Measurements from ENCODE around the gene LIF. TPM values are rescaled to one million over a fixed set of nuclear protein-coding genes. Genes with fewer than 3 reads are reported as not detected.
"Not testable (repeated sequence)": the region's sequence is repeated elsewhere in the genome, so short reads cannot be mapped to it uniquely, and the experiment has no call there.

Gene LIF
- total RNA-seq, 2 experiments from 2014 or later, result 0.17 to 0.30 TPM

- ChIA-PET CTCF (interaction anchor here (0.9 kb wide), 1 partner anchor 11 kb away, joined by 3 read pairs; no protein-coding TSS in a partner anchor), POLR2A (interaction anchor here (1.0 kb wide), 1 partner anchor 23 kb away, joined by 3 read pairs; no protein-coding TSS in a partner anchor)
- no peak for TF ChIP-seq CTCF (IDR thresholded peaks at IDR 0.05)
- ATAC-seq (ENCODE audit: poor library complexity) (no peak), DNase-seq (no peak)
- no peaks in the 10 kb centered on the region for H3K36me3 ChIP-seq (ENCODE audit: insufficient read depth, low read length)
- no peak overlapping the region for H3K4me3 ChIP-seq (ENCODE audit: low read length)
- H3K9me3 ChIP-seq (ENCODE audit: control insufficient read depth in 1 of 2, insufficient read depth in 1 of 2, low read length in 2 of 2), result no peaks in the 10 kb centered on the region
- H3K27ac ChIP-seq (ENCODE audit: low read depth in 1 of 2, low read length in 2 of 2), result no peak overlapping the region
- H3K4me1 ChIP-seq (ENCODE audit: insufficient read depth, low read length), result peaks cover 9% of the 10 kb centered on the region
- H3K9me3 Mint-ChIP-seq, result no peaks in the 10 kb centered on the region
- intact Hi-C loops (cut with DNase I, micrococcal nuclease), result no loop called here
- H3K36me3 Mint-ChIP-seq (ENCODE audit: low read depth), result no peaks in the 10 kb centered on the region
- H3K27me3 Mint-ChIP-seq, result no peaks in the 10 kb centered on the region
- H3K4me3 Mint-ChIP-seq, result no peak overlapping the region
- no peak overlapping the region for H3K27ac Mint-ChIP-seq
- peaks cover 16% of the 10 kb centered on the region for H3K4me1 Mint-ChIP-seq (ENCODE audit: low read depth)
- no peaks in the 10 kb centered on the region for H3K27me3 ChIP-seq (ENCODE audit: control insufficient read depth in 1 of 2, insufficient read depth in 2 of 2, low read length in 2 of 2)
Observed at GRCh38 chr22:30201945-30202344, 44.6 kb downstream of the LIF start.

DNA sequence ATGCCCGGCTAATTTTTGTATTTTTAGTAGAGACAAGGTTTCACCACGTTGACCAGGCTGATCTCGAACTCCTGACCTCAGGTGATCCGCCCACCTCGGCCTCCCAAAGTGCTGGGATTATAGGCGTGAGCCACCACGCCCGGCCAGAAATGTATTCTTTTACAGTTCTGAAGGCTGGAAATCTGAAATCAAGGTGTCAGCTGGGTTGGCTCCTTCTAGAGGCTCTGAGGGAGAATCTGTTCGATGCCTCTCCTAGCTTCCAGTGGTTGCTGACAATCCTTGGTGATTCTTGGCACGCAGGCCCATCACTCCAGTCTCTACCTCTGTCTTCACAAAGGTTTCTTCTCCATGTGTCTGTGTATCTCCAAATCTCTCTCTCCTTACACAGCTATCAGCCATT is 45.7 kb downstream of the LIF start:
- CTCF ChIA-PET, result not testable (repeated sequence)

GRCh38 chr22:30198921-30199320 is 47.6 kb downstream of the LIF start:
- H3K4me3 Mint-ChIP-seq, result no peak overlapping the region
- H3K36me3 Mint-ChIP-seq (ENCODE audit: low read depth), result no peaks in the 10 kb centered on the region
- H3K27me3 ChIP-seq (ENCODE audit: control insufficient read depth in 1 of 2, insufficient read depth in 2 of 2, low read length in 2 of 2), result no peaks in the 10 kb centered on the region
- no peak for DNase-seq
- POLR2A ChIA-PET, result interaction anchor here (0.5 kb wide), 1 partner anchor 21 kb away, joined by 3 read pairs; no protein-coding TSS in a partner anchor
- intact Hi-C loops (cut with DNase I, micrococcal nuclease), result no loop called here
- CTCF ChIA-PET, result no interaction called here
- H3K9me3 ChIP-seq (ENCODE audit: control insufficient read depth in 1 of 2, insufficient read depth in 1 of 2, low read length in 2 of 2), result no peaks in the 10 kb centered on the region
- no peak for TF ChIP-seq CTCF (IDR thresholded peaks at IDR 0.05)
- peaks cover 20% of the 10 kb centered on the region for H3K4me1 ChIP-seq (ENCODE audit: insufficient read depth, low read length)
- no peaks in the 10 kb centered on the region for H3K27me3 Mint-ChIP-seq
- H3K36me3 ChIP-seq (ENCODE audit: insufficient read depth, low read length), result no peaks in the 10 kb centered on the region
- no peak overlapping the region for H3K27ac Mint-ChIP-seq
- H3K4me3 ChIP-seq (ENCODE audit: low read length), result no peak overlapping the region
- no peaks in the 10 kb centered on the region for H3K9me3 Mint-ChIP-seq
- no peak for ATAC-seq (ENCODE audit: poor library complexity)
- peaks cover 41% of the 10 kb centered on the region for H3K4me1 Mint-ChIP-seq (ENCODE audit: low read depth)
- no peak overlapping the region for H3K27ac ChIP-seq (ENCODE audit: low read depth in 1 of 2, low read length in 2 of 2)

More for the DNA sequence above, 45.7 kb downstream of the LIF start:
- H3K36me3 ChIP-seq (ENCODE audit: insufficient read depth, low read length); H3K9me3 ChIP-seq (ENCODE audit: control insufficient read depth in 1 of 2, insufficient read depth in 1 of 2, low read length in 2 of 2); POLR2A ChIA-PET; DNase-seq; H3K27me3 Mint-ChIP-seq; H3K27ac Mint-ChIP-seq; ATAC-seq (ENCODE audit: poor library complexity); H3K27ac ChIP-seq (ENCODE audit: low read depth in 1 of 2, low read length in 2 of 2); H3K4me3 ChIP-seq (ENCODE audit: low read length); H3K36me3 Mint-ChIP-seq (ENCODE audit: low read depth); H3K9me3 Mint-ChIP-seq; H3K27me3 ChIP-seq (ENCODE audit: control insufficient read depth in 1 of 2, insufficient read depth in 2 of 2, low read length in 2 of 2); intact Hi-C loops (cut with DNase I, micrococcal nuclease); H3K4me3 Mint-ChIP-seq: not testable (repeated sequence)
- peaks cover 26% of the 10 kb centered on the region for H3K4me1 Mint-ChIP-seq (ENCODE audit: low read depth)
- H3K4me1 ChIP-seq (ENCODE audit: insufficient read depth, low read length), result peaks cover 19% of the 10 kb centered on the region

DNA sequence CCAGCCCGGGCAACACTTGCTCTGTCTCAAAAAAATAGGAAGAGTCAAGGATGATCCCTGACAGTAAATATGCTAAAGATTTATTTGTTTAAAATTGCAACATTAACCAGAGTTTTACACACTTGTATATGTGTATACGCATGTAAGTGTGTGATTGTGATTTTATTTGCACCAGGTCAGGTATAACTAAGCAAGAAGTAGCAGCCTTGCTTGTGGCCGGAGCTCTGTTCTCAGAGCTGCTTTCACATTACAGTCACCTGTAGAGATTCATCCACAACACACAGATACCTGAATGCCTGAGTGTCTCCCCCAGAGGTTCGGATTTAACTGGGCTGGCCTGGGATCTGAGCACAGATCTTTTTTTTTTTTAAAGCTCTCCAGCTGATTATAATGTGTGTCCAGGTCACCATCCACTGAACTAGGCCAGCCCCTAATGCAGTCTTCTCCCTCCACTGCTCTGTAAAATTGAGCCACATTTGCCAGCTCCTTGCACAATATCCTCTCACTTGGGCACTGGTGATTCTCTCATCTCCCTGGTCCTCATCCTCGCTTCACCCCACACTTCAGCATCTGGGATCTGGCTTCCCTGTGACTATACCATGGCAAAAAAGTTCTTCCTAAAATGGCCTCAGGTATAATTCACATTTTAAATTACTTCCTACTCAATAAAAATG is 48.3 kb downstream of the LIF start:
- TF ChIP-seq CTCF (IDR thresholded peaks at IDR 0.05), result no peak
- Mint-ChIP-seq H3K27me3 (no peaks in the 10 kb centered on the region), H3K36me3 (ENCODE audit: low read depth) (no peaks in the 10 kb centered on the region), H3K4me1 (ENCODE audit: low read depth) (peaks cover 44% of the 10 kb centered on the region), H3K4me3 (no peak overlapping the region), H3K9me3 (no peaks in the 10 kb centered on the region), H3K27ac (no peak overlapping the region)
- CTCF ChIA-PET, result no interaction called here
- H3K27ac ChIP-seq (ENCODE audit: low read depth in 1 of 2, low read length in 2 of 2), result no peak overlapping the region
- intact Hi-C loops (cut with DNase I, micrococcal nuclease), result no loop called here
- ATAC-seq (ENCODE audit: poor library complexity) (no peak), DNase-seq (no peak)
- no peaks in the 10 kb centered on the region for H3K9me3 ChIP-seq (ENCODE audit: control insufficient read depth in 1 of 2, insufficient read depth in 1 of 2, low read length in 2 of 2)
- peaks cover 23% of the 10 kb centered on the region for H3K4me1 ChIP-seq (ENCODE audit: insufficient read depth, low read length)
- H3K27me3 ChIP-seq (ENCODE audit: control insufficient read depth in 1 of 2, insufficient read depth in 2 of 2, low read length in 2 of 2), result no peaks in the 10 kb centered on the region
- H3K36me3 ChIP-seq (ENCODE audit: insufficient read depth, low read length), result no peaks in the 10 kb centered on the region
- H3K4me3 ChIP-seq (ENCODE audit: low read length), result no peak overlapping the region
- POLR2A ChIA-PET, result interaction anchor here (0.5 kb wide), 1 partner anchor 21 kb away, joined by 3 read pairs; no protein-coding TSS in a partner anchor

All from CD4-positive, alpha-beta T cell (primary cell).